GM04504 (cell line): ENCODE measurements around the gene RAB7A.
"Not testable (repeated sequence)": the region's sequence is repeated elsewhere in the genome, so short reads cannot be mapped to it uniquely, and the experiment has no call there.

ENCODE experiments used
- DNase-seq: peaks from one replicate; pipeline ENCODE4 v3.0.0-alpha.2; 2012; ENCODE audit warnings: low read depth

The RAB7A gene

DNA sequence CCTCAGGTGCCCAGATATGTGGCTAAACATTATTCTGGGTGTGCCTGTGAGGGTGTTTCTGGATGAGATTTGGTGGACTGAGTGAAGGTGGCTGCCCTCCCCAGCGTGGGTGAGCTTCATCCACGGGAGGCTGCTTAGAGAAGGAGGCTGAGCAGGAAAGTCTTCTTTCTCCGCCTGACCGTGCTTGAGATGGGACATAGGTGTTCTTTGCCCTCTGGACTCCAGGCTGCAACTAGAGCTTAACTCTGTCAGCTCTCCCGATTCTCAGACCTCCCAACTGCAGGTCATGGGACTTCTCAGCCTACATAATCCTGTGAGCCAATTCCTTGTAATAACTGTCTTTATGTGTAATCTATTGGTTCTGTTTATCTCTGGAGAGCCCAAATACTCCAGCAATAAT, 34.1 kb downstream of the RAB7A start:
- no peak for DNase-seq

DNA sequence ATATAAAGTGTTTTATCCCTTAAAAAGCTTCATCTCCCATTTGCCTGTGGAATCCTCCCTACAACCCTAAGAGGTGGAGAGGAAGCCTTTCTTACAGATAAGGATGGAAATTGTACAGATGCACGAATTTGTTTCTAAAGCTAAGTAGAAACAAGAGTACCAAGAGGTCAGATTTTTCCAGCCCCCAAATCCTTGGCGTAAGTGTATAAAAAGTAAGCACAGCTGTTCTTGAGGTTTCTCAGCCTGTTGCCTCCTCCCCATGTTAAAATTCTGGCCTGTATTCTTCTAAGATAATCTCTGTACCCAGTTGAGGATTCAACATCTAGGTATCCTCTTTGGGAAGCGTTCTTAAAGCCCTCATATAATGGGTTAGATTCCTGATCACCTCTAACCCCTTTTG, 34.9 kb downstream of the RAB7A start:
- DNase-seq: no peak

DNA sequence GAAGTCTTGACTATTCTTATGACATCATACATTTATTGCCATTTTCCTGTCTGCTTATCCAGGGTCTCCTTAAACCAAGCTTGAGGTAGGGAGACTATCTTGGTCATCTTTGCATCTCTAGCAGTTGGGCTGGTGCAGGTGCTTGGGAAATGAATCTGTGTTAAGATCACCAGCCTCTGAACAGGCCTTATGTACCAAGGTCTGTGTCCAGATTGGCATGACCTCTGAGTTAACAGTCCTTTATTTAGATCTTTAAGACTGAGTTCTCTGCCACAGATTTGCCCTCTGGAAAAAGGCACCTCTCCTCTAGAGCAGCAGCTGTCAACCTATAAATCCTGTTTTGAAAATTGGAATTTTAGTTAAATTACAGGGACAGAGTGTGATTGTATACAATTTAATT, 35.4 kb downstream of the RAB7A start:
- no peak for DNase-seq

- DNase-seq: no peak
These were observed 38.0 kb downstream of the RAB7A start for GRCh38 chr3:128763967-128764366.

- DNase-seq: no peak
These were observed 38.9 kb downstream of the RAB7A start for GRCh38 chr3:128764863-128765262.

DNA sequence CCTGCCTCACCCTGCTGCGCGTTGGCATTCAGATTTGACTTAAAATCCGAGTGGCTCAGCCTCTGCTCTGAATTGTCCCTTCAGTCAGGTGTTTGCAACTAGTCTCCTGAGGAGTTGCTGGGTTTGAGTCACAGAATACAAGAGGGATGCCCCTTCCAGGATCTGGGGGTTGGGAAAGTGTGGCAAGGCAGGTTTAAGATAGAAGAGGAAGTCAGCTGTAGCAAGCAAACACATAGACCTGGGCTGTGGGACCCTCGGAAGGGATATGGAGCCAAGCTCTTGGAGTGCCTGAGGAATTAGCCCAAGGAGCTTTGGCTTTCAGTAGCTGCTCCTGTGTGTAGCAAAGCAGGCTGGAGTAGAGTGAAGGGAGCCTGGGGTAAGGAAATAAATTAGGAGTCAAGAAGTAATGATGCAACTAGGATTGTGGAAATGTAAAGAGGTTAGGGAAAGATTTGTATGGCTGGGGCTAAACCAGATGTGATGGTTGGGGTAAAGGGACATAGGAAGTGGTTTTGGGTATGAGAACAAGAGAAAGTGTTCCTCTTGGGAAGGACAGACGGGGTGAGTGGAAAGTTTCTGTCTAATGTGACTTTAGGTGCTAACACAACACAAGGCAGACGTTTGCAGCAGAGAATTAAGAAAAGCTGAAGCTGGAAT, 41.2 kb downstream of the RAB7A start:
- DNase-seq: no peak

DNA sequence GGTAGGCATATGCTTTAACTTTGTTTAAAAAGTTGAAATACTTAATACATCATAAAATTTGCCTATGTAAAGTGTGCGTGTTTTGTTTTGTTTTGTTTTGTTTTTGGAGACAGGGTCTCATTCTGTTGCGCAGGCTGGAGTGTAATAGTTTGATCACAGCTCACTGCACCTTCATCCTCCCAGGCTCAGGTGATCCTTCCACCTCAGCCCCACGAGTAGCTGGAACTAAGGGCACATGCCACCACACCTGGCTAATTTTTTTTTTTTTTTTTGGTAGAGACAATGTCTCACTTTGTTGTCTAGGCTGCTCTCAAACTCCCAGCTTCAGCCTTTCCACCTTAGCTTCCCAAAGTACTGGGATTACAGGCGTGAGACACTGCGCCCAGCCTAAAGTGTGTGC, 42.5 kb downstream of the RAB7A start:
- no peak for DNase-seq

DNA sequence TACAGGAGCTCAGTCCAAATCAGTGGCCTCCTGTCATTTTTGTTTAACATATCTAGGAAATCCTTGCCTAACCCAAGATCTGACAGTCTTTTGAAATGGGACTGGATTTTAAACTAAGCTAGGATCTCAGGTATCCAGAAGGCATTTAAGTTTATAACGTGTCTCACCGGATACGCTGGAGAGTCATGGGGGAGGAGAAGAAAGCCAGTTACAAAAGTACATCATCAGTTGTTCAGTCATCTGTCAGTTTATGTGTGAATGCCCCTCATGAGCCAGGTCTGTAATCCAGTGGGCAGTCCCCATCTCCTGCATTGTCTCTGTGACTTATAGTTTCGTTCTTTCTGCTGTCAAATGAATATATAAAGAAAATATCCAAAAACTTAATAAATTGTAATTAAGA, 44.4 kb downstream of the RAB7A start:
- DNase-seq: no peak

- DNase-seq: not testable (repeated sequence)
These were observed 47.2 kb downstream of the RAB7A start for GRCh38 chr3:128773189-128773588.

DNA sequence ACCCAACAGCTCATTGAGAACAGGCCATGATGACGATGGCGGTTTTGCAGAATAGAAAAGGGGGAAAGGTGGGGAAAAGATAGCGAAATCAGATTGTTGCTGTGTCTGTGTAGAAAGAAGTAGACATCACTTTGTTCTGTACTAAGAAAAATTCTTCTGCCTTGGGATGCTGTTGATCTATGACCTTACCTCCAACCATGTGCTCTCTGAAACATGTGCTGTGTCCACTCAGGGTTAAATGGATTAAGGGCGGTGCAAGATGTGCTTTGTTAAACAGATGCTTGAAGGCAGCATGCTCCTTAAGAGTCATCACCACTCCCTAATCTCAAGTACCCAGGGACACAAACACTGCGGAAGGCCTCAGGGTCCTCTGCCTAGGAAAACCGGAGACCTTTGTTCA, 47.6 kb downstream of the RAB7A start:
- not testable (repeated sequence) for DNase-seq

DNA sequence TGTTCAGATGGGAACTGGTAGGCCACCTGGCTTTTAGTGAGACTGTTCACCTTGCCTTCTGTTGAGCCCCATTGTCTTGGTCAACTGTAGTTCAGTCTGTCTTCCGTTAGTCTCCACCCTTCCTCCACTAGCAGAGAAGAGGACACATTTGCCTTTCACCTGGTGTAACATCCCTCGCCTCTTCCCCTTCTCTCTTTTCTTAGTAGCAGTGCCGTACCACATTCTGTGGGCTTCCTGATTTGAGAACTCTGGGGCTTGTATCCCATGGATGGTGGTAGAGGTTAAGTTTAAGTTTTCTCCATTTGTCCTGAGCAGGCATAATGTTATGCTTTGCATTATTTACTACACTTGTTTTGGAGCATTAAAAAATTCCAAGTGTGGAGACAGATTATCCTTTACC, 49.3 kb downstream of the RAB7A start:
- no peak for DNase-seq

DNA sequence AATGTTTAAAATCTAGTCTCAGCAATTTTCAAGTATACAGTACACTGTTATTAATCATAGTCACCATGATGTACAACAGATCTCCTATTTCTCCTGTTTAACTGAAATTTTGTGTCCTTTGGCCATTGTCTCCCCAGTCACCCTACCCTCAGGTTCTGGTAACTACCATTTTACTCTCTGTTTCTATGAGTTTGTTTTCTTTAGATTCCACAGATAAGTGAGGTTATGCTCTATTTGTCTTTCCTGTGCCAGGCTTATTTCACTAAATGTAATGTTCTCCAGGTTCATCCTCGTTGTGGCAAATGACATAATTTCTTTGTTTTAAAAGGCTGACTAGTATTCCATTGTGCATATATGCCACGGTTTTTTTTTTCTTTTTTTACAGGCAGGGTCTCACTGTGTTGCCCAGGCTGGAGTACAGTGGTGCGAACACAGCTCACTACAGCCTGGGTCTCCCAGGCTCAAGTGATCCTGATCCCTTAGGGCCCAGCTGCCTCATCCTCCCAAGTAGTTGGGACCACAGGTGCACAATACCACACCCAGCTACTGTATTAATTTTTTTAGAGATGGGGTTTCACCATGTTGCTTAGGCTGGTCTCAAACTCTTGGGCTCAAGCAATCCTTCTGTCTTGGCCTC, 50.0 kb downstream of the RAB7A start:
- DNase-seq: no peak

DNA sequence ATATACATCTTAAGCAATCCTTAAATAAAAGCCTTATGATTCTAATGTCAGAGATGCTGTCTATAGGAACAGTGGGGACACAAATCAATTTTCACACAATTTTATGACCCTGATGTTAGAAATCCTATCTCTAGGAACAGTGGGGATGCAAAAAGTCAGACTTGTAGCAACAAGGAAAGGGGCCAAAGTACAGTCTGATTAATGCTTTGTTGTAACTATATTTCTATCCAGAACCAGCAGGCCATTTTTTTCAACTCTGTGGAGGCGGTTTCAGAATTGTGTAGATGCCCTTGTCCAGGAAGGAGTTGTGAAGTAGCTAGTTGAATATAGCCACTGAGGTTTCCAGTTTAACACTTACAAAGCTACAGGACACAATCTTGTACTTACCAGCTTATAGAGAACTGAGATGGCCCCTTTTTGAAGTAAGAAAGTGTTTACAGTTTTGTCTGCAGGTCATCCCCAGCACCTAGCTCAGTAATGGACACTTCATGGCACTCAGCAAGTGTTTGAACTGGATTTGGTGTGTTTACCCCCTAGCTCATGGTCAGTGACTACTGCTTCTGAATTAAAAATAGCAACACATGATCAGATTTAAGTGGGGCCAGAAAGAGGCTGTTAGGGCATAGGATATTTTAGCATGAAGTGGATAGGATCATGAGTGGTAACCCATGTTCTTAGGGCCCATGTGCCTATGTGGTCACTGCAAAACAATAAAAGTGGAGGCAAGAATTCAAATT, 54.3 kb downstream of the RAB7A start:
- DNase-seq: no peak

DNA sequence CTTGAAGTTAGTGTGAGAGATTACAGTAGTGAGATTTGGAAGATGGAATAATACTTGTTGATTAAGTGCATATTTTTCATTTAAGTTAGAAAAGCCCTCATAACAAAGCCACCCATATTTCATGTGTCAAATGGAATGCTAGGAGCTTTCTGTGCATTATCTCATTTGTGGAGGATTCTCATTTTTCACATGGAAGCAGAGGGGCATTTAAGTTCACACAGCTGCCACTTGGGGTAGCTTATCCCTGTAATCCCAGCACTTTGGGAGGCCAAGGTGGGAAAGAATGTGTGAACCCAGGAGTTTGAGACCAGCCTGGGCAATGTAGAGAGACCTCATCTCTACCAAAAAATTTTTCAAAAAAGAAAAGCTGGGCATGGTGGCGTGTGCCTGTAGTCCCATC, 55.2 kb downstream of the RAB7A start:
- no peak for DNase-seq

DNA sequence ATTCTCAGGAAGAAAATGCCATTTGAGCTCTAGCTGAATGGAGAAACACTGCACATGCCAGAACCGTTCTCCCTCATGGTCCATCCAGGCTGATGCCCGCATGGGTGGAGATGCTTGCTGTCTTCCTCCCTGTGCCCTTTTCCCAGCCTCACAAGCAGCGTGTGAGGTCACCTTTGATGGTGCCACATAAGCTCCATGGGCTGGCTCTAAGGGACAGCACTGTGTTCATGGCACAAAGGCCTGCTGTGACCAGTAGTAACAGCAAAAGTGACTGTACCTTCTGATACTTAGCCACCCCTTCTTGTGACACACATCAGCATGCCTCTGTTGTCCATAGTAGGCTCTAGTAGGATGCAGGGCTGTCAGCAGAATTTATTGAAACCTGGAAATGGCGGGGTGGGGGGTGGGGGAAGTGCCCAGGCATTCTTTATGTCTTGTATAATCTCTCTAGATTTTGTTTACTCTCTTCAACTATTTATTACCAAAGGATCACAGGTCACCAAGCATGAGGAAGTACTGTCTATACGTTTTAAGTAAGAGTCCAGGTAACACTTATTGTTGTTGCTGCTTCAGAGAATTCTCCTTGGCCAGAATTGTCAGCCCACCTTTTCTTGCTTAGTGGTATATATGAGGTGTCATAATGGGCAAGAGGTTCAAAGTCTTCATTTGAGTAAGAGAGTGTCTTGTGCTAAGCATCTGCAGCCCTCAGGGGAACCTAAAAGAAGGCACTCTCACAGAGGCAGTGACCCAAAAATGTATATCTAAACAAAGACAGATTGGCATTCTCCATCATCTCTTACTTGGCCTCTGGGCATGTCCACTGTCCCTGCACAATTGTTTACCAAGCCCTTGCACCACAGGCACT, 56.5 kb downstream of the RAB7A start:
- no peak for DNase-seq

- DNase-seq: no peak
These were observed 57.8 kb downstream of the RAB7A start for GRCh38 chr3:128783774-128784173.

GRCh38 chr3:128784232-128784631, 58.2 kb downstream of the RAB7A start:
- DNase-seq: no peak

DNA sequence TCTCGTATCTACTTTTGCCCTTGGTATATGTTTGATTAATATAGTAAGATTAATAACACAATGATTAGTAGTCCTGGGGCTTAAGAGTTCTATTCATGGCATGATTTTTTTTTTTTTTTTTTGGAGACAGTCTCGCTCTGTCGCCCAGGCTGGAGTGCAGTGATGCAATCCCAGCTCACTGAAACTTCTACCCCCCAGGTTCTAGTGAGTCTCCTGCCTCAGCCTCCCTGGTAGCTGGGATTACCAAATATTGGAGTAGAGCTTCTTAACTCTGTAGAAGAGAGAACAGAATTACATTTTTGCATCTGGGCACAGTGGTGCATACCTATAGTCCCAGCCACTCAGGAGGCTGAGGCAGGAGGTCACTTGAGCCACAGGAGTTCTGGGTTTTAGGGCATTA, 58.9 kb downstream of the RAB7A start:
- no peak for DNase-seq

DNA sequence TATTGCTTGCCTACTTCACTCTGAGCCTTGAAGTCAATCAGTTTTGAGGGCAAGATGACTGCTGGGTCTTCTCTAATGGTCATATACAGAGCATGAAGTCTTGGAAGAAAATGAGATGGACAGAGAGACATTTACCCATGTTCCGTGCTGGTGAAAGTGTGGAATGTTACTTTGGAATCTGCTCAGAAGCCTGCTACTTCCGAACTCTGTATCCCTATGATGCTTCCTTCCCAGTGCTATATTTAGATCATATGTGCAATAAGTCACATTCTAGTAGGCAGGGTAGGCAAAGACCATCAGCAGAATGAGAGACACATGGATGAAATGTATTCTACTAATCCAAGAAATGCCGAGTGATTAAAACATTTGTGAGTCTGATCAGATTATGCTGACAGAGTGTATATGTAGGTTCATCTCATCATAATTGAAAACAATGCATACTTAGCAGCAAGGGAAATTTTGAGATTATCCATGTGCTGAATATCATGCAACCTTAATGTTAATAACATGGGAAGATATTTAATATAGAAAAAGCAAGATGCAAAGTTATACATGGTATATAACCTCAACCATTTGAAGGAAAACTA, 60.5 kb downstream of the RAB7A start:
- DNase-seq: no peak

- no peak for DNase-seq
These were observed 61.6 kb downstream of the RAB7A start for GRCh38 chr3:128787256-128788253.
